HG02642 (cell line): ENCODE measurements around the gene RBM20.

Source experiments
- ATAC-seq: cut with Tn5 transposase; IDR thresholded peaks from one replicate; pipeline ENCODE4 v1.9.1; 2021; ENCODE audit warnings: mild to moderate bottlenecking; ENCODE audit not compliant: unreplicated experiment, poor library complexity

The RBM20 gene

DNA sequence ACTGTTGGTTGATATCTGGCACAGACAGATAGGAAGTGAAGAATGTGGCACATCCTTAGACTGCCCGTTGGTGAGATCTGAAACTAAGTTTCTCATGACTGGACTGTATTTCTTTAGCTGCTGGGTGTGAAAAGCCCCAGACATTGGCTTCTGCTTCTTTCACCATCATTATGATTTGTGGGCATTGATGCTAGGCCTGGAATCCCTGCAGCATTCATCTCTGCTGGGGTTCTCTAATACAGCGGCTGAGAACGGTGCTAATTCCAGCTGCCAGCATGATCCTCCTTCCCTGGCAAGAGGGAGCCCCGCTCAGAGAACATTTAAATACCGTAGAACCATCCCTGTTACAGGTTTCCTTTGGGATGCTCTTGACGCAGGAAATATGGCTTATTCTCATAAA lies 26.2 kb downstream of the RBM20 start:
- no peak for ATAC-seq

DNA sequence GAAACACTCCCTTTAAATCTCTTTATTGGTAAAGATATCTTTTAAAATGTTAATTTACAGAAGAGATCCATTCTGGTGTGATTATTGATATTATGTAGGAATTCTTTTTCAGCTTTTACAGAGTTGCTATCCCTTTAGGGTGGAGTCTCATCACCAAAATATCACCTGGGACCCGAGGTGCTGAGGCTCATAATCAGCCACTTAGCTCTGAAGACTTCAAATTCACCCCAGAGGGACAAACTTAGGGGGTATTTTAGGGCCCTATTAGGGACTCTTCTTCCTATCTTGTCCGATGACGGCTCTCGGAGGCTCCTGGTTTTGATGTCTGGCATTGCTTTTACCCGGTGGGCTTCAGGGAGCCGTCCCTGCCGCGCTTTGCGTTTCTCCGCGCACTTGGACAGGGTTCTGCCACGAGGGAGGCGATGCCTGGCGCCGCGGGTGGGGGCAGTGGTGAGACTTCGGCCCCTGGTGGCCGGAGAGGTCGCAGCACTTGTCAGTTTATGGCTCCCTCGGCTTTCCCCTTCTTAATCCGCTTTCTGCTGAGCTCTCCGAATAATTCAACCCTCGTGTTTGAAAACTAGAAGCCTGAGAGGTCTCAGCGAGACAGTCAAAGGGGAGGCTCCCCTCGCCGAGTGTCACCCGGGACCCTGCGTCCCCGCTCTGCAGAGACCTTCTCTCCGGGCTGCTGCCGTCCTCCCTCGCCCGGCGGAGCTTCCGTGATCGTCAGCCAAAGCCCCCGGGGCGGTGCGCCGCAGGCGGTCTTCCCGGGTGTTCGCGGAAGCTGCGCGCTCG lies 27.8 kb downstream of the RBM20 start:
- ATAC-seq, result peak; percentile 99

- peak; percentile 38 for ATAC-seq
These were observed 28.4 kb downstream of the RBM20 start for GRCh38 chr10:110672580-110672919.

- ATAC-seq, result no peak
These were observed 31.9 kb downstream of the RBM20 start for GRCh38 chr10:110676016-110676415.

- no peak for ATAC-seq
These were observed 35.5 kb downstream of the RBM20 start for GRCh38 chr10:110679486-110680272.

- no peak for ATAC-seq
These were observed 36.3 kb downstream of the RBM20 start for GRCh38 chr10:110680273-110681020.

- no peak for ATAC-seq
These were observed 37.0 kb downstream of the RBM20 start for GRCh38 chr10:110681023-110681681.

- no peak for ATAC-seq
These were observed 38.2 kb downstream of the RBM20 start for GRCh38 chr10:110682348-110682747.

- ATAC-seq, result no peak
These were observed 40.8 kb downstream of the RBM20 start for GRCh38 chr10:110684800-110685446.

DNA sequence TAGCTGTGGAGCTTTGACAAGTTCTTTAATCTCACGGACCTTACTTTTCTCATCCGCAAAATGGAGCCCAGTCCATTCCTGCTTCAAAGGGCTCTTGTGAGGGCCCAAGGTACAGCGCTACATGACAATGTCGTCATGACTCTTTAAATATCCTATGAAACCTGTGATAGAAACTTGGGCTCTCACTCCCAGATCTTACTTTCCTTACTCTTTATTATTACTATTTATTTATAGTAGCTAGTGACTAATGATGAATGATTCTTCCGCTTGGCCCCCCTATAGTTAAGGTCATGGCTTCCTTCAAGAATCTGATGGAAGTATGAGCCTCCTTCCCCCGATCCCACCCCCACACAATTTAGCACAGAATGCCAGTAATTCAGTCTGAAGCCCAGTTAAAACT lies 41.9 kb downstream of the RBM20 start:
- ATAC-seq, result no peak

GRCh38 chr10:110686949-110687348 lies 42.8 kb downstream of the RBM20 start:
- no peak for ATAC-seq

GRCh38 chr10:110687400-110687799 lies 43.3 kb downstream of the RBM20 start:
- ATAC-seq, result no peak

- no peak for ATAC-seq
These were observed 47.0 kb downstream of the RBM20 start for GRCh38 chr10:110691139-110691538.

DNA sequence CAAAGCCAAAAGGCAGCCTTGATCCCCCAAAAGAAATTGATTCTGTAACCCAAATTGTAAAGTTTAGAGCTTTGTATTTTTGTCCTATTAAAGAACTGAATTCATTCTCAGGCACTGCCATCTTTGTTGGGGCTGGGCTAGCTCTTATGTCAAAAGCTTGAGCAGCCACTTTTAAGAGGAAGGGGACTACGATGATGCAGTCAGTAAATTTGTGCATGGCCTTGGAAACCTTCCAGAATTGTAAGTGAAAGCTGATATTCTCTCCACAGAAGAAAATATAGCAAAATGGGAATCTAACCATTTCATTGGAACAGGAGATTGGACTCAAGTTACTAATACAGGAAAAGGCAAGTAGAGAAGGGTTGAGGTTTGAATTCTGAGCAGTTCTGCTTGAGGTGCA lies 50.1 kb downstream of the RBM20 start:
- ATAC-seq, result no peak

GRCh38 chr10:110694820-110695538 lies 50.8 kb downstream of the RBM20 start:
- ATAC-seq, result no peak

- no peak for ATAC-seq
These were observed 51.4 kb downstream of the RBM20 start for GRCh38 chr10:110695539-110695886.

DNA sequence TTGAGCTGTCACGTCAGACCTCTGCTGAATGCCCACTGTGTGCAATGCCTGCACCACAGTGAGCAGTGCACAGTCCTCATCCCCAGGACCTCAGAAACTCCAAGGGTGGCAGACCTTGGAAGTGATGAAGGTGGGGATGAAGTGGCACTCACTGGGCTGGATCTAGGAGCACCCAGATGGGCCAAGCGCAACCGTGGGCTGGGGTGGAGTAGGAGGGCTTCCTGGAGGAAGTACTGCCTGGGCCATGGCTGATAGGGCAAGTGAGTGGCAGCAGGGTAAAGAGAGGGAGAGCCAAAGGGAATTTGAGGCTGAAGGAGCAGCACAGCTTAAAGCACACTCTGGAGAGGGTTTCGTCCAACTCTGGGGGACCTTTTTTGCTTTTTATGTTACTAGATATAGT lies 52.3 kb downstream of the RBM20 start:
- no peak for ATAC-seq

- ATAC-seq, result no peak
These were observed 54.2 kb downstream of the RBM20 start for GRCh38 chr10:110698340-110698739.

DNA sequence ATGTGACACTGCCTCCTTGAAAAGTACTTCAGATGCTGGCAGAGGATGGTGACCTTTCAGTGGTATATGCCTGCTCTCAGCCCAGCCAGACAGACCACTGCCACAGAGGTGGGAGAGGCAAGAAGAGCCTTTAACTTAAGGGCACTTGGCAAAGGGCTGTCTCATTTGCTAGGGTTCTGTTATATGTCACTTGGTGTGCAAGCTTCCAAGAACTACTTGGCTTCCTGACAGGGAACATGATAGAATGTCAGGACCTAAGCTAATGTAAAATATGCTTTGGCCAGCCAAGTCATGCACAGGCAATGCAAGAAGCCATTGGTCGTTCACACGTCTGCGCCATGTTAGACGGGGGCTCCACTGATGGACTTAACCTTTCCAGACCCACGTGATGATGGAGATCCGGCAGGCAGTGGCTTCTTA lies 54.7 kb downstream of the RBM20 start:
- ATAC-seq, result no peak
